ENCODE data around the gene PLEKHN1. TPM values are rescaled to one million over a fixed set of nuclear protein-coding genes. Genes with fewer than 3 reads are reported as not detected.

Gene PLEKHN1
- total RNA-seq, 6 donors from 2014 or later = 1.1 to 11.5 (median 1.6) TPM

GRCh38 chr1:923131-923990 lies 42.9 kb upstream of the PLEKHN1 start, which contains the start of gene SAMD11:
Gene SAMD11, plus strand, starts transcription at chr1:923923. Its CDS starts 509 bp downstream, at chr1:924432.
- Histone ChIP-seq H3K9me3 (no peaks in the 10 kb centered on the region), H3K4me3 (peak within 1 kb of the TSS; percentile 4 to 55 (median 48)), H3K27me3 (peaks cover 2 to 61% (median 44%) of the 10 kb centered on the region in 4 donors), H3K27ac (peak within 1 kb of the TSS in 1 of 4 donors; percentile 7), H3K4me1 (peaks cover 30 to 53% (median 44%) of the 10 kb centered on the region in 4 donors), H3K36me3 (no peaks in the 10 kb centered on the region)
- ATAC-seq (ENCODE audit: low FRiP score in 2 of 2) = peak; percentile 3 to 71
- WGBS, 2 donors = 4 to 13% methylated on average over 24 to 39 of the region's 72 CpGs
- TF ChIP-seq POLR2AphosphoS5 (IDR thresholded peaks at IDR 0.05) = no peak
- TF ChIP-seq POLR2A (IDR thresholded peaks at IDR 0.05) = no peak
- TF ChIP-seq CTCF (IDR thresholded peaks at IDR 0.05) = no peak
- no peak for TF ChIP-seq EP300 (IDR thresholded peaks at IDR 0.05)
- DNase-seq = peak; percentile 70 to 98

- Histone ChIP-seq H3K9me3 (no peaks in the 10 kb centered on the region), H3K4me1 (peaks cover 30 to 53% (median 44%) of the 10 kb centered on the region in 4 donors), H3K27ac (no peak overlapping the region), H3K36me3 (no peaks in the 10 kb centered on the region), H3K4me3 (peak overlapping the region; percentile 4 to 55 (median 48)), H3K27me3 (peaks cover 2 to 54% (median 43%) of the 10 kb centered on the region in 4 donors)
- WGBS, 2 donors = 0 to 1% methylated on average over 9 to 32 of the region's 98 CpGs
- DNase-seq = peak in 1 of 2 donors; percentile 85
- TF ChIP-seq CTCF (IDR thresholded peaks at IDR 0.05) (no peak), POLR2AphosphoS5 (IDR thresholded peaks at IDR 0.05) (no peak), EP300 (IDR thresholded peaks at IDR 0.05) (no peak), POLR2A (IDR thresholded peaks at IDR 0.05) (no peak)
- ATAC-seq (ENCODE audit: low FRiP score in 2 of 2) = peak in 1 of 2 donors; percentile 2
Observed at GRCh38 chr1:923991-924655, 42.2 kb upstream of the PLEKHN1 start.

GRCh38 chr1:924656-925560 lies 41.4 kb upstream of the PLEKHN1 start:
- H3K27ac ChIP-seq = peak overlapping the region in 1 of 4 donors; percentile 7
- no peak for TF ChIP-seq CTCF (IDR thresholded peaks at IDR 0.05)
- no peak for TF ChIP-seq POLR2A (IDR thresholded peaks at IDR 0.05)
- no peak for TF ChIP-seq EP300 (IDR thresholded peaks at IDR 0.05)
- no peak for TF ChIP-seq POLR2AphosphoS5 (IDR thresholded peaks at IDR 0.05)
- H3K9me3 ChIP-seq = no peaks in the 10 kb centered on the region
- peak overlapping the region; percentile 4 to 55 (median 48) for H3K4me3 ChIP-seq
- DNase-seq = peak in 1 of 2 donors; percentile 91
- WGBS, 2 donors = 0% methylated on average over 4 to 9 of the region's 120 CpGs
- ATAC-seq (ENCODE audit: low FRiP score in 2 of 2) = no peak
- peaks cover 2 to 46% (median 39%) of the 10 kb centered on the region in 4 donors for H3K27me3 ChIP-seq
- H3K36me3 ChIP-seq = no peaks in the 10 kb centered on the region
- H3K4me1 ChIP-seq = peaks cover 30 to 52% (median 43%) of the 10 kb centered on the region in 4 donors
